ENCODE measurements around the gene RSPH9.

RSPH9 gene

GRCh38 chr6:43710576-43710975 is 65.7 kb downstream of the RSPH9 start:
- no peak for DNase-seq (ENCODE audit: low spot score)

- DNase-seq (ENCODE audit: low spot score): no peak
These were observed 67.7 kb downstream of the RSPH9 start for GRCh38 chr6:43712579-43712978.

- DNase-seq (ENCODE audit: low spot score): no peak
These were observed 68.9 kb downstream of the RSPH9 start for GRCh38 chr6:43713643-43714310.

- DNase-seq (ENCODE audit: low spot score): no peak
These were observed 69.6 kb downstream of the RSPH9 start for GRCh38 chr6:43714311-43715055.

GRCh38 chr6:43715056-43715788 is 70.4 kb downstream of the RSPH9 start:
- no peak for DNase-seq (ENCODE audit: low spot score)

GRCh38 chr6:43716099-43716498 is 71.3 kb downstream of the RSPH9 start:
- peak; percentile 6 for DNase-seq (ENCODE audit: low spot score)

GRCh38 chr6:43717389-43717788 is 72.6 kb downstream of the RSPH9 start:
- no peak for DNase-seq (ENCODE audit: low spot score)

GRCh38 chr6:43717822-43718221 is 73.0 kb downstream of the RSPH9 start:
- DNase-seq (ENCODE audit: low spot score): no peak

GRCh38 chr6:43718387-43719105 is 73.7 kb downstream of the RSPH9 start:
- DNase-seq (ENCODE audit: low spot score): no peak

GRCh38 chr6:43719511-43719910 is 74.7 kb downstream of the RSPH9 start:
- DNase-seq (ENCODE audit: low spot score): no peak

GRCh38 chr6:43720999-43721398 is 76.2 kb downstream of the RSPH9 start:
- no peak for DNase-seq (ENCODE audit: low spot score)
